Lower lobe of right lung (tissue), 2 donors: Measurements from ENCODE around the gene CD34. TPM values are rescaled to one million over a fixed set of nuclear protein-coding genes. Genes with fewer than 3 reads are reported as not detected.

Source experiments
- ATAC-seq, 2 donors: fragments of 200-7000 bp; cut with Tn5 transposase; one replicate each; pipeline ENCODE4 v1.9.1; 2020 to 2022; ENCODE audit warnings: mild to moderate bottlenecking in 2 of 2, moderate library complexity in 2 of 2
- DNase-seq: peaks from one replicate; pipeline ENCODE4 v3.0.0-alpha.2; 2020
- H3K27ac ChIP-seq: fragments of 200-600 bp; one replicate; pipeline ENCODE4 v1.8.0; 2022
- H3K27me3 ChIP-seq: fragments of 200-600 bp; one replicate; pipeline ENCODE4 v1.8.0; 2022; ENCODE audit warnings: low read depth
- H3K36me3 ChIP-seq: fragments of 200-600 bp; one replicate; pipeline ENCODE4 v1.8.0; 2022; ENCODE audit warnings: mild to moderate bottlenecking
- H3K4me1 ChIP-seq: fragments of 200-600 bp; one replicate; pipeline ENCODE4 v1.8.0; 2022
- H3K4me3 ChIP-seq: fragments of 200-600 bp; one replicate; pipeline ENCODE4 v1.8.0; 2022; ENCODE audit warnings: mild to moderate bottlenecking
- H3K9me3 ChIP-seq: fragments of 200-600 bp; one replicate; pipeline ENCODE4 v1.8.0; 2022
- CTCF ChIP-seq: fragments of 200-600 bp; IDR thresholded peaks from one replicate; pipeline ENCODE4 v1.8.0; 2022; ENCODE audit warnings: antibody characterized with exemption, mild to moderate bottlenecking
- intact Hi-C: fragments of 100-400 bp; cut with DNase I; formaldehyde crosslinking; loops from one replicate; pipeline ENCODE4 v1.11.0; 2022
- total RNA-seq: library from RNA; stranded (reverse); fragmentation: NEBNext Ultra II Directional; extraction: Animal tissue kit (Norgen Biotek cat#: 25700); gene quantifications from one replicate; pipeline ENCODE4 v1.2.1, GENCODE V29; 2021
- donor health status: DM: no; HTN: yes; CAD: no; lungs with severe emphysema.

The CD34 gene
- total RNA-seq, 1 donor from 2014 or later, result 44.6 TPM

GRCh38 chr1:207917080-207917479 lies 6.2 kb upstream of the CD34 start:
- DNase-seq, result no peak
- ATAC-seq, result no peak
- no peak for TF ChIP-seq CTCF
- no peaks in the 10 kb centered on the region for H3K27me3 ChIP-seq
- intact Hi-C loops, result no loop called here
- no peaks in the 10 kb centered on the region for H3K36me3 ChIP-seq
- peaks cover 39% of the 10 kb centered on the region for H3K4me1 ChIP-seq
- H3K4me3 ChIP-seq, result no peak overlapping the region
- no peaks in the 10 kb centered on the region for H3K9me3 ChIP-seq
- H3K27ac ChIP-seq, result peak overlapping the region; percentile 26

- H3K4me1 ChIP-seq, result peaks cover 26% of the 10 kb centered on the region
- DNase-seq (no peak), ATAC-seq (no peak)
- H3K27ac ChIP-seq, result no peak overlapping the region
- no peaks in the 10 kb centered on the region for H3K36me3 ChIP-seq
- no peaks in the 10 kb centered on the region for H3K9me3 ChIP-seq
- TF ChIP-seq CTCF, result no peak
- no peak overlapping the region for H3K4me3 ChIP-seq
- peaks cover 18% of the 10 kb centered on the region for H3K27me3 ChIP-seq
- intact Hi-C loops, result no loop called here
Measured at GRCh38 chr1:207913951-207914350, 3.0 kb upstream of the CD34 start.

- peak overlapping the region; percentile 81 for H3K27ac ChIP-seq
- ATAC-seq, result no peak
- no peak for TF ChIP-seq CTCF
Measured at GRCh38 chr1:207911856-207912760, 1.2 kb upstream of the CD34 start.

GRCh38 chr1:207909687-207910086 lies 1.2 kb downstream of the CD34 start:
- no peak for TF ChIP-seq CTCF
- intact Hi-C loops, result no loop called here
- Histone ChIP-seq H3K27ac (peak overlapping the region; percentile 58), H3K4me1 (peaks cover 25% of the 10 kb centered on the region), H3K36me3 (no peaks in the 10 kb centered on the region), H3K4me3 (peak overlapping the region; percentile 60), H3K27me3 (peaks cover 18% of the 10 kb centered on the region), H3K9me3 (no peaks in the 10 kb centered on the region)
- no peak for ATAC-seq
- no peak for DNase-seq

More at GRCh38 chr1:207911856-207912760, 1.2 kb upstream of the CD34 start:
- Histone ChIP-seq H3K9me3 (no peaks in the 10 kb centered on the region), H3K36me3 (no peaks in the 10 kb centered on the region), H3K4me3 (no peak overlapping the region), H3K4me1 (peaks cover 25% of the 10 kb centered on the region), H3K27me3 (peaks cover 18% of the 10 kb centered on the region)
- DNase-seq, result no peak
- intact Hi-C loops, result no loop called here

GRCh38 chr1:207908107-207908734 lies 2.7 kb downstream of the CD34 start:
- ATAC-seq (peak in 1 of 2 donors; percentile 8), DNase-seq (no peak)
- H3K36me3 ChIP-seq, result no peaks in the 10 kb centered on the region
- peaks cover 18% of the 10 kb centered on the region for H3K27me3 ChIP-seq
- peaks cover 26% of the 10 kb centered on the region for H3K4me1 ChIP-seq
- H3K4me3 ChIP-seq, result peak overlapping the region; percentile 60
- TF ChIP-seq CTCF, result no peak
- intact Hi-C loops, result no loop called here
- H3K9me3 ChIP-seq, result no peaks in the 10 kb centered on the region
- peak overlapping the region; percentile 58 for H3K27ac ChIP-seq
